Fibroblast of pulmonary artery (primary cell): Measurements from ENCODE around the gene CCDC174.

Experiments used
- DNase-seq: peaks from one replicate; pipeline ENCODE4 v3.0.0-alpha.2; 2010; ENCODE audit warnings: low read depth
- H3K4me3 ChIP-seq: replicated peaks from 2 replicates; pipeline ENCODE4 v1.5.1; 2011; ENCODE audit warnings: low read depth, mild to moderate bottlenecking, control low read depth, low read length, moderate library complexity
- TF ChIP-seq, protein P1 (sequence below): IDR thresholded peaks from 2 replicates; pipeline ENCODE4 v1.5.1; 2011; ENCODE audit warnings: mild to moderate bottlenecking, control low read depth, low read length, inconsistent platforms; ENCODE audit errors: missing control alignments

Gene CCDC174

DNA sequence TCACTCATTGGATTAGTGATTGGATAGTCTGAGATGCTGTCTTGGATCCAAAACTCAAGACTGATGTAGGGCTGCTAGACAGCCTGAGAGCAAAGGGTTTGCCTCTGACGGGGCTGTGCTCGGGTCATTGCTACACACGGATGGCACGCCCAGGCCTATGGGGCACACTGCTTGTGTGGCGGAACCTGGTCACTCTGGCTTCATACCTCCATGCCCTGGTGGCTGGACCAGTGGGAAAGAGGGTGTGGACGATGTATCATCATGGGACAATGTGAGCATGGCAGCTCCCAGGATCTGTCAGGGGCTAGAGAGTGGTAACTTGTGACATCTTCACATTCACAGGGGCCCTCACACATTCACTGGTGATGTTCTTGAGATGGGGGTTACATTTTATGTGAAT is 18.1 kb upstream of the CCDC174 start:
- no peak for DNase-seq
- TF ChIP-seq, protein P1, sequence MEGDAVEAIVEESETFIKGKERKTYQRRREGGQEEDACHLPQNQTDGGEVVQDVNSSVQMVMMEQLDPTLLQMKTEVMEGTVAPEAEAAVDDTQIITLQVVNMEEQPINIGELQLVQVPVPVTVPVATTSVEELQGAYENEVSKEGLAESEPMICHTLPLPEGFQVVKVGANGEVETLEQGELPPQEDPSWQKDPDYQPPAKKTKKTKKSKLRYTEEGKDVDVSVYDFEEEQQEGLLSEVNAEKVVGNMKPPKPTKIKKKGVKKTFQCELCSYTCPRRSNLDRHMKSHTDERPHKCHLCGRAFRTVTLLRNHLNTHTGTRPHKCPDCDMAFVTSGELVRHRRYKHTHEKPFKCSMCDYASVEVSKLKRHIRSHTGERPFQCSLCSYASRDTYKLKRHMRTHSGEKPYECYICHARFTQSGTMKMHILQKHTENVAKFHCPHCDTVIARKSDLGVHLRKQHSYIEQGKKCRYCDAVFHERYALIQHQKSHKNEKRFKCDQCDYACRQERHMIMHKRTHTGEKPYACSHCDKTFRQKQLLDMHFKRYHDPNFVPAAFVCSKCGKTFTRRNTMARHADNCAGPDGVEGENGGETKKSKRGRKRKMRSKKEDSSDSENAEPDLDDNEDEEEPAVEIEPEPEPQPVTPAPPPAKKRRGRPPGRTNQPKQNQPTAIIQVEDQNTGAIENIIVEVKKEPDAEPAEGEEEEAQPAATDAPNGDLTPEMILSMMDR: no peak
- no peak overlapping the region for H3K4me3 ChIP-seq

DNA sequence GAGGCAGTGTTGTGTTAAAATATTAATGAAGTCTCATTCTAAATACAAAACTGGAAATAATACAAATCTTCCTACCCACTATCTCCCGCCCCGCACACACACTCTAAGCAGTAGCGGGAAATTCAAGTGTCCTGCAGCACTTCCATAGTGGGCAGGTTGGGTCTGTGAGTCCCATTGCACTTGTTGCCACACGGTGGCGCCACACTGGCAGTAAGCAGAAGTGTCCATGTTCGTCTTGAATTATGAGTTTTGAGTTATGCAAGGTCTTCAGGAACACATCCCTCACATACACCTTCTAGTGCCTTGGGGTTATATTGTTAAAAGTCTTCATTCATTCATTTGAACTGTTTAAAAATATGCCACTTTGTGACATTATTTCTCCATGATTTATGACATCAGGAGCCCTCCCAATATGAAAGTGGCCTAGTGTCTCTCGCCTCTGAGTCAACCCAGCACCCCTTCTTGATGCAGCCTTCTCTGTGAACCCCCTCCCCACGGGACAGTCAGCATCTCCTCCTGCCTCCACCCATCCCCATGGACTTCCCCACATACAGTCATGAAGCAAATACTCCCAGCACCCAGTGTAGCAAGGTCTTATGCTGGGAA is 17.6 kb upstream of the CCDC174 start:
- DNase-seq: peak; percentile 80
- TF ChIP-seq, protein P1: peak; percentile 85
- H3K4me3 ChIP-seq: no peak overlapping the region

DNA sequence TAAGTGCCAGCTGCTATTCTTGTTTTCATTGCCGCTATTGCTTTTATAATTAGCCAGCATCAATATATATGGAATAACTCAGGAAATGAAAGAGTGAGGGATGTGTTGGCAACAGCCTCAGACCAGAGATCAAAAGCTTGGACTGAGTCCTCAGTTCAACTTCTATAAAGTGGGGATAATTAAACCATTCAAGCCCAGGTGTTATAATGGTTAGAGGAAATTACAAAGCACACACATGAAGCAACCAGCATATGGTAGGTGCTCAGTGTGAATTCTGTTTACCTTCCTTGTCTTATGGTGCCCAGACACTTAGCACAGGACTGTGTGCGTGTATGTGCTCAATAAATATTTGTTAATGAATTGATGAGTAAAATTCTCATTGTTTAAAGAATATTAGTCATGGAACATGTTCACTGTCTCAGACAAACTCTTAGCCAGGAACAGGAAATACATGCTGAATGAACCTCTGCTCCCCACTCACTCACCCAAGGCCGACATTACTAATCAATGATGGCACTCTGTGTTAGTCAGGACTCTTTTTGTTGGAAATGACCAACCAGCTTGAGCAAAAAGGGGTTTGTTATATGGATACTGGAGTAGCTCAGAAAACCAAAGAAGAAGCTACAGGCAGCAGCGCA is 16.7 kb upstream of the CCDC174 start:
- TF ChIP-seq, protein P1: no peak
- H3K4me3 ChIP-seq: no peak overlapping the region
- peak; percentile 16 for DNase-seq

DNA sequence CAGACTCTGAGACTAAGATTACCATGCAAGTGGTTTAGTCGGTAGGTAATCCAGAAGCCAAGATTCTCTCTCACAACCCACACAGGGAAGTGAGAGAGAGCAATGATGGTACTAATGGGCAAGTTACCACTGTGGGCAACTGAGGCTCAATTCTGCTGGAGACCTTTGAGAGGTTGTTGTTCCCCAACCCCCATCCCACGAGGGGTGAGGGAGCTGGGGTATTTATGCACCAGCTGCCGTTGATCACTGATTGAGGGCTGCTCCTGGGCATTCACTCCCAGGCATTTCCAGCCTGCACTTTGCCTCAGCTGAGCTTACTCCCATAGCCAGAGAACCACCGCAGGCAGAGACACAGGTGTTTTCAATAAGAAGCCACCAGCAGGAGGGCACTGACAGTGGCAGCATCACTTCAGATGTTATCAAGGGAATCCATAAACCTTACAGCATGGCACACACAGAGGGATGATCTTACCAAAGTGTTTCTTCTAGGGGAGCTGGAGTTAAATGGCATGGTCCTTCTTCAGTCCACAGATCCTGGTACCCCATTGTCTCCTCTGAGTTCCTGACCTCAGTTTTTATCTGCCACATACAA is 15.0 kb upstream of the CCDC174 start:
- DNase-seq: no peak
- TF ChIP-seq, protein P1: no peak
- no peak overlapping the region for H3K4me3 ChIP-seq

DNA sequence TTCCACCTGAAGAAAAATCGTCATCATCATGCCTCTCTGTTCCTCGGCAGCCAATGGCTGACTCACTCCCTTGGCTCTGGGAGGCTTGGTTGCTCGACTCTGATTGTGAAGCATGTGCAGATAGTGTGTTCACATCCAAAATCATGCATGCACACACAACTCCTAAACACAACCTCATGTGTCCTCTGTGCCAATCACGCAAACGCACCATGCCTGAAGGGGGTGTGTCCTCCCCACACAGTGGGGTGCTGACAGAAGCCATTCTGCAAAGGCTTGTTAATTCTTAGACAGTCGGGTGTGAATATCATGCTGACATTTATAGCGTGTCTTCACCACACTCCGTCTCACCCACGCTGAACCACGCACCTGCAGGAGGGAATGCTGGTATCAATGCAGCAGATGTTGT is 11.4 kb upstream of the CCDC174 start:
- no peak overlapping the region for H3K4me3 ChIP-seq
- peak; percentile 15 for DNase-seq
- TF ChIP-seq, protein P1: no peak

DNA sequence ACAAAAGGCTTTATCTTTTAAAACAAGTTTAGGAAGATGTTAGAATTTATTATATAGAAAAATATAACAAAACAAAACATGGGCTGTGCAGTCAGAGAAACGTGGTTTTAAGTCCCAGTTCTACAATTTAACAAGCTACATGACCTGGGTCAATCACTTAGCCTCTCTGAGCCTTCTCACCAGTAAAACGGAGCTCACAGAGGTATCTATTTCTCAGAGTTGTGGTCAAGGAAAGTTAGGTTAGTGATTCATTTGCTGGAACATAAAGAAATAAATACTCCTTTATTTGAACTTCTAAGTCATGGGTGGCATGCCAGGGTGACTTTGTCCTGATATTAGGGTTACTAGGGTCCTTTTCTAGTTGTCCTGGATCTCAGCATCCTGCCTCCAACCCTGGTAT is 10.8 kb upstream of the CCDC174 start:
- TF ChIP-seq, protein P1: no peak

DNA sequence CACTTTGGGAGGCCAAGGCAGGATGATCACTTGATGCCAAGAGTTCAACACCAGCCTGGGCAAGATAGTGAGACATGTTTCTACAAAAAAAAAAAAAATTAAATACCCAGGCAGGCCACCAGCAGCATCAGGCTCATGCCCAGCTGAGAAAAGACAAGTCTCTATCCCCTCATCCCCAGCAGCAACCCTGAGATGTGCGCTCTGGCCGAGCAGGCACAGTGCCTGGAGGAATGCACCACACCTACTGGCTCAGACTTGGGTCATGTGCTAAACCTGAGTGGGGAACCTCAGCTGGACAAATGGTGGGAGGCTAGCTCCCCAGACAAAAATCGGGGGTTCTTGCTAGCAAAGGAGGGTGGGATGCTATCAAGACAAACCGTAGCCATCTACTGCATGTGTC is 10.2 kb upstream of the CCDC174 start:
- no peak for DNase-seq
- TF ChIP-seq, protein P1: no peak

More for the DNA sequence above, 10.8 kb upstream of the CCDC174 start:
- DNase-seq: no peak
- no peak overlapping the region for H3K4me3 ChIP-seq

More for the DNA sequence above, 10.2 kb upstream of the CCDC174 start:
- H3K4me3 ChIP-seq: no peak overlapping the region
